ENCODE measurements around the gene ATP12A.
"Not testable (repeated sequence)": the region's sequence is repeated elsewhere in the genome, so short reads cannot be mapped to it uniquely, and the experiment has no call there.

The ATP12A gene

GRCh38 chr13:24691381-24691780 lies 11.2 kb downstream of the ATP12A start:
- no peak for DNase-seq

- DNase-seq = peak; percentile 22
Observed at GRCh38 chr13:24692561-24692960, 12.4 kb downstream of the ATP12A start.

- peak; percentile 56 for DNase-seq
Observed at GRCh38 chr13:24693862-24694471, 13.8 kb downstream of the ATP12A start.

GRCh38 chr13:24694907-24695306 lies 14.7 kb downstream of the ATP12A start:
- no peak for DNase-seq

- DNase-seq = no peak
Observed at GRCh38 chr13:24698686-24699085, 18.5 kb downstream of the ATP12A start.

GRCh38 chr13:24699541-24699940 lies 19.3 kb downstream of the ATP12A start:
- DNase-seq = no peak

- DNase-seq = no peak
Observed at GRCh38 chr13:24700539-24700938, 20.3 kb downstream of the ATP12A start.

- DNase-seq = no peak
Observed at GRCh38 chr13:24706886-24707585, 26.8 kb downstream of the ATP12A start.

GRCh38 chr13:24709186-24709913 lies 29.1 kb downstream of the ATP12A start:
- no peak for DNase-seq

GRCh38 chr13:24713022-24713421 lies 32.8 kb downstream of the ATP12A start:
- DNase-seq = no peak

- DNase-seq = no peak
Observed at GRCh38 chr13:24716011-24716410, 35.8 kb downstream of the ATP12A start.

GRCh38 chr13:24716446-24716845 lies 36.2 kb downstream of the ATP12A start:
- no peak for DNase-seq

- DNase-seq = no peak
Observed at GRCh38 chr13:24717217-24717616, 37.0 kb downstream of the ATP12A start.

GRCh38 chr13:24718192-24718965 lies 38.2 kb downstream of the ATP12A start:
- no peak for DNase-seq

- no peak for DNase-seq
Observed at GRCh38 chr13:24719139-24719538, 38.9 kb downstream of the ATP12A start.

GRCh38 chr13:24723206-24723605 lies 43.0 kb downstream of the ATP12A start:
- DNase-seq = no peak

GRCh38 chr13:24724714-24725113 lies 44.5 kb downstream of the ATP12A start:
- no peak for DNase-seq

GRCh38 chr13:24725379-24725778 lies 45.2 kb downstream of the ATP12A start:
- DNase-seq = no peak

- DNase-seq = peak; percentile 77
Observed at GRCh38 chr13:24727731-24728601, 47.8 kb downstream of the ATP12A start.

- DNase-seq = not testable (repeated sequence)
Observed at GRCh38 chr13:24730873-24731567, 50.8 kb downstream of the ATP12A start.

GRCh38 chr13:24734950-24735349 lies 54.7 kb downstream of the ATP12A start:
- no peak for DNase-seq

- DNase-seq = no peak
Observed at GRCh38 chr13:24737042-24737441, 56.8 kb downstream of the ATP12A start.

Measured in HCEC 1CT (cell line).